ENCODE data around the gene GPBP1. TPM values are rescaled to one million over a fixed set of nuclear protein-coding genes. Genes with fewer than 3 reads are reported as not detected.

Gene GPBP1
- total RNA-seq, 1 experiment from 2014 or later = 112 TPM

DNA sequence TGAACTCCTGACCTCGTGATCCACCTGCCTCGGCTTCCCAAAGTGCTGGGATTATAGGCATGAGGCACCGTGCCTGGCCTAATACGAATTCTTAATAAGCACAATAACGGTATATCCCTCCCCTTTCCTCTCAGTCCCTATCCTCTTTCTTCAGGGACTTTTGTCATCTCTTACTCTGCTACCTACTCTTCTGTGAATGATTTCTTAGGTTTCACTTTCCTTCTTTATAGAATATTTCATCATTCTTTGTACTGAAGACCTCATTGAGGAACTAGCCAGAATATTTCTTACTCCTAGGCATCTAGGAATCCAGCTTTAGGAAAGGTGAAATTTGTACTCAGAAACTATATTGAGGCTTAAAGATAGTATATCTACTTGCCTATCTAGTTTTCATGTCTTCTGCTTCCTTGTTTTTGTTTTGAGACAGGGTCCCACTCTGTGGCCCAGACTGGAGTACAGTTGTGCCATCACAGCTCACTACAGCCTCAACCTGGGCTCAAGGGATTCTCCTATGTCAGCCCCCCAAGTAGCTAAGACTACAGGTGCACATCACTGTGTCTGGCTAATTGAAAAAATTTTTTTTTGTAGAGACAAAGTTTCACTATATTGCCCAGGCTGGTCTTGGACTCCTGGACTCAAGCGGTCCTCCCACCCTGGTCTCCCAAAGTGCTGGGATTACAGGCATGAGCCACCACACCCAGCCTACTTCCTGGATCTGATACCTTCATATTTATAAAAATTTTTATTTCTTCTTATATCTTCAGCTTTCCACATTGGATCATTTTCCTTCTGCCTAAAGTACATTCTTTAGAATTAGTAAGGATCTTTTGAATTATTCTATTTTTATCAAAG, 69.7 kb downstream of the GPBP1 start:
- no peak overlapping the region for H3K4me2 ChIP-seq (ENCODE audit: insufficient read depth, insufficient read length, low read length)
- no peak overlapping the region for H3K27ac ChIP-seq (ENCODE audit: insufficient read length, low read depth, low read length)
- H4K91ac ChIP-seq (ENCODE audit: insufficient read length, low read depth, low read length) = no peak overlapping the region
- H2BK15ac ChIP-seq (ENCODE audit: low read depth, low read length) = no peak overlapping the region
- WGBS (ENCODE audit: extremely low coverage, insufficient read length, low lambda C conversion rate) = no CpG with 5 or more reads among the region's 6 CpGs
- no peaks in the 10 kb centered on the region for H3K27me3 ChIP-seq (ENCODE audit: insufficient read depth, low read length)
- no peaks in the 10 kb centered on the region for H3K4me1 ChIP-seq (ENCODE audit: insufficient read depth, low read length)
- no peak overlapping the region for H3K18ac ChIP-seq (ENCODE audit: insufficient read length, low read depth, low read length)
- no peak overlapping the region for H2BK5ac ChIP-seq (ENCODE audit: insufficient read length, low read length)
- no peak overlapping the region for H2BK120ac ChIP-seq (ENCODE audit: low read depth, low read length, poor library complexity, severe bottlenecking)
- H2BK12ac ChIP-seq (ENCODE audit: insufficient read length, low read depth, low read length) = no peak overlapping the region
- H3K27ac Mint-ChIP-seq = peak overlapping the region in 1 of 3 experiments; percentile 39; a peak in 1 of 7 replicates
- no peaks in the 10 kb centered on the region for H4K20me1 ChIP-seq (ENCODE audit: control insufficient read depth, insufficient read depth, insufficient read length)
- no peak overlapping the region for H2BK20ac ChIP-seq (ENCODE audit: low read depth, low read length, poor library complexity, severe bottlenecking)
- no peak overlapping the region for H4K8ac ChIP-seq (replicated peaks; ENCODE audit: insufficient read length, low read depth, low read length)
- H3K56ac ChIP-seq (ENCODE audit: insufficient read length, low read depth, low read length) = no peak overlapping the region
- no peak overlapping the region for H3K4ac ChIP-seq (ENCODE audit: low read depth, low read length)
- no peaks in the 10 kb centered on the region for H3K79me1 ChIP-seq (ENCODE audit: insufficient read depth, low read depth, low read length, poor library complexity, severe bottlenecking)
- TF ChIP-seq, protein P1, sequence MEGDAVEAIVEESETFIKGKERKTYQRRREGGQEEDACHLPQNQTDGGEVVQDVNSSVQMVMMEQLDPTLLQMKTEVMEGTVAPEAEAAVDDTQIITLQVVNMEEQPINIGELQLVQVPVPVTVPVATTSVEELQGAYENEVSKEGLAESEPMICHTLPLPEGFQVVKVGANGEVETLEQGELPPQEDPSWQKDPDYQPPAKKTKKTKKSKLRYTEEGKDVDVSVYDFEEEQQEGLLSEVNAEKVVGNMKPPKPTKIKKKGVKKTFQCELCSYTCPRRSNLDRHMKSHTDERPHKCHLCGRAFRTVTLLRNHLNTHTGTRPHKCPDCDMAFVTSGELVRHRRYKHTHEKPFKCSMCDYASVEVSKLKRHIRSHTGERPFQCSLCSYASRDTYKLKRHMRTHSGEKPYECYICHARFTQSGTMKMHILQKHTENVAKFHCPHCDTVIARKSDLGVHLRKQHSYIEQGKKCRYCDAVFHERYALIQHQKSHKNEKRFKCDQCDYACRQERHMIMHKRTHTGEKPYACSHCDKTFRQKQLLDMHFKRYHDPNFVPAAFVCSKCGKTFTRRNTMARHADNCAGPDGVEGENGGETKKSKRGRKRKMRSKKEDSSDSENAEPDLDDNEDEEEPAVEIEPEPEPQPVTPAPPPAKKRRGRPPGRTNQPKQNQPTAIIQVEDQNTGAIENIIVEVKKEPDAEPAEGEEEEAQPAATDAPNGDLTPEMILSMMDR (conservative IDR thresholded peaks at IDR 0.05) = no peak
- peaks cover 9% of the 10 kb centered on the region in 2 experiments; a peak in 3 of 4 replicates for H3K4me1 Mint-ChIP-seq
- no peaks in the 10 kb centered on the region for H3K9me3 Mint-ChIP-seq
- H3K23me2 ChIP-seq (ENCODE audit: insufficient read length, low read depth, low read length, poor library complexity, severe bottlenecking) = no peaks in the 10 kb centered on the region
- no peak overlapping the region for H3K14ac ChIP-seq (ENCODE audit: insufficient read depth, low read length)
- H3T11ph ChIP-seq (ENCODE audit: low read length) = no peak overlapping the region
- DNase-seq = no peak
- no peak overlapping the region for H2AK5ac ChIP-seq (ENCODE audit: insufficient read length, low read length)
- H3K9ac ChIP-seq (ENCODE audit: extremely low read depth, insufficient read length, low read length) = no peak overlapping the region
- H3K4me3 Mint-ChIP-seq = no peak overlapping the region
- no peaks in the 10 kb centered on the region for H3K79me2 ChIP-seq (ENCODE audit: insufficient read depth, low read length)
- H3K27me3 Mint-ChIP-seq (ENCODE audit: low read depth) = no peaks in the 10 kb centered on the region
- no peaks in the 10 kb centered on the region for H3K9me3 ChIP-seq (ENCODE audit: control insufficient read depth, low read depth, low read length)
- peaks cover 22 to 50% (median 50%) of the 10 kb centered on the region in 3 experiments; a peak in 6 of 7 replicates for H3K36me3 Mint-ChIP-seq (ENCODE audit: insufficient read depth in 1 of 3, low read depth in 3 of 3)
- no peak overlapping the region for H2AFZ ChIP-seq (ENCODE audit: low read length)
- H3K23ac ChIP-seq (ENCODE audit: insufficient read length, low read depth, low read length) = no peak overlapping the region
- no peak overlapping the region for H4K5ac ChIP-seq (ENCODE audit: insufficient read length, low read depth, low read length)
